H1 (cell line): ENCODE results near the gene FRMD4A. TPM values are rescaled to one million over a fixed set of nuclear protein-coding genes. Genes with fewer than 3 reads are reported as not detected.
"Not testable (repeated sequence)": the region's sequence is repeated elsewhere in the genome, so short reads cannot be mapped to it uniquely, and the experiment has no call there.

Source experiments
- CTCF ChIA-PET: fragments of 300-600 bp; sonication (Branson Sonifier 250); formaldehyde crosslinking; loops from one replicate; lab custom pipeline; 2021; ENCODE audit not compliant: partially characterized antibody; lab: Charles Lee
- POLR2A ChIA-PET: fragments of 300-600 bp; sonication (Branson Sonifier 250); formaldehyde crosslinking; loops from one replicate; lab custom pipeline; 2021; ENCODE audit warnings: inconsistent platforms; ENCODE audit not compliant: partially characterized antibody; lab: Charles Lee
- DNase-seq, 2 experiments: peaks; one replicate each; pipeline versions ENCODE4 v3.0.0 to v3.0.0-alpha.2; 2010 to 2022; ENCODE audit warnings: low spot score in 2 of 2, low read depth in 1 of 2, mixed read lengths in 1 of 2
- FAIRE-seq: peaks from 2 replicates; lab custom pipeline; 2011; peaks lifted over from hg19 to GRCh38; lab: Jason Lieb, UNC
- H2AFZ ChIP-seq: 2 replicates; pipeline ENCODE4 v1.8.1; 2012; ENCODE audit warnings: low read length, inconsistent platforms
- H2AK5ac ChIP-seq: 2 replicates; pipeline ENCODE4 v1.6.1; 2013; ENCODE audit warnings: low read depth, low read length
- H2BK120ac ChIP-seq: replicated peaks from 2 replicates; pipeline ENCODE3; 2013; ENCODE audit warnings: low read depth, low read length, inconsistent platforms
- H2BK12ac ChIP-seq: 2 replicates; pipeline ENCODE4 v1.6.1; 2013; ENCODE audit warnings: low read depth, low read length
- H2BK15ac ChIP-seq: 2 replicates; pipeline ENCODE4 v1.6.1; 2013; ENCODE audit warnings: low read length
- H2BK20ac ChIP-seq: 2 replicates; pipeline ENCODE4 v1.6.1; 2013; ENCODE audit warnings: low read length
- H2BK5ac ChIP-seq: 2 replicates; pipeline ENCODE4 v1.6.1; 2013; ENCODE audit warnings: low read depth, low read length
- H3K14ac ChIP-seq: 2 replicates; pipeline ENCODE4 v1.6.1; 2013; ENCODE audit warnings: inconsistent platforms; ENCODE audit not compliant: insufficient read length
- H3K18ac ChIP-seq: 2 replicates; pipeline ENCODE4 v1.6.1; 2013; ENCODE audit warnings: low read length; ENCODE audit errors: extremely low read depth
- H3K23ac ChIP-seq: 2 replicates; pipeline ENCODE4 v1.6.1; 2013; ENCODE audit warnings: inconsistent platforms; ENCODE audit not compliant: insufficient read length
- H3K23me2 ChIP-seq: 2 replicates; pipeline ENCODE4 v1.6.1; 2013; ENCODE audit warnings: low read depth, low read length
- H3K27ac ChIP-seq: 2 replicates; pipeline ENCODE4 v1.6.1; 2011; ENCODE audit warnings: low read depth, low read length, inconsistent platforms
- H3K27me3 ChIP-seq, 4 experiments: replicated peaks in 1 of 4; 1 replicate in 1 of 4; 2 replicates in 3 of 4; pipeline versions ENCODE4 v1.6.1 to v1.8.1; 2011 to 2013; ENCODE audit warnings: low read length in 3 of 4, mild to moderate bottlenecking in 3 of 4, inconsistent platforms in 2 of 4, mixed read lengths in 2 of 4, moderate library complexity in 1 of 4; ENCODE audit not compliant: control insufficient read depth in 3 of 4, insufficient read depth in 3 of 4; ENCODE audit errors: extremely low read depth in 1 of 4
- H3K36me3 ChIP-seq, 4 experiments: 2 replicates each; pipeline versions ENCODE4 v1.6.1 to v1.8.1; 2011 to 2013; ENCODE audit warnings: mild to moderate bottlenecking in 4 of 4, low read length in 3 of 4, moderate library complexity in 2 of 4, control low read depth in 1 of 4, inconsistent platforms in 1 of 4; ENCODE audit not compliant: insufficient read depth in 4 of 4, control insufficient read depth in 2 of 4
- H3K4ac ChIP-seq: replicated peaks from 2 replicates; pipeline ENCODE3; 2013; ENCODE audit warnings: low read length, low read depth, mixed read lengths, inconsistent platforms; ENCODE audit not compliant: insufficient read length
- H3K4me1 ChIP-seq, 4 experiments: replicated peaks in 1 of 4; 1 replicate in 1 of 4; 2 replicates in 3 of 4; pipeline versions ENCODE4 v1.6.1 to v1.8.1; 2011 to 2013; ENCODE audit warnings: low read length in 3 of 4, inconsistent platforms in 2 of 4, mixed read lengths in 1 of 4; ENCODE audit not compliant: insufficient read depth in 4 of 4, control insufficient read depth in 3 of 4
- H3K4me2 ChIP-seq, 2 experiments: 2 replicates each; pipeline versions ENCODE4 v1.6.1 to v1.8.1; 2011 to 2013; ENCODE audit warnings: low read depth in 2 of 2, low read length in 2 of 2, control low read depth in 1 of 2, inconsistent platforms in 1 of 2, mild to moderate bottlenecking in 1 of 2; ENCODE audit not compliant: insufficient read depth in 1 of 2
- H3K4me3 ChIP-seq, 4 experiments: fragments of 200-600, 300-600 bp in 1 of 4; sonication (generic), shearing (Covaris generic), sonication (Bioruptor Twin) in 1 of 4; 2 replicates each; pipeline versions ENCODE4 v1.5.1 to v1.8.1; 2011 to 2016; ENCODE audit warnings: low read length in 4 of 4, low read depth in 3 of 4, control low read depth in 2 of 4, inconsistent platforms in 2 of 4, mild to moderate bottlenecking in 2 of 4, mixed read lengths in 1 of 4, moderate library complexity in 1 of 4; ENCODE audit not compliant: insufficient read depth in 2 of 4; ENCODE audit errors: extremely low read depth in 1 of 4
- H3K56ac ChIP-seq: replicated peaks from 2 replicates; pipeline ENCODE3; 2013; ENCODE audit warnings: low read depth, mild to moderate bottlenecking, mixed read lengths, low read length, inconsistent platforms; ENCODE audit not compliant: insufficient read length
- H3K79me1 ChIP-seq: 2 replicates; pipeline ENCODE4 v1.6.1; 2013; ENCODE audit warnings: low read depth, low read length, control low read depth
- H3K79me2 ChIP-seq, 2 experiments: 2 replicates each; pipeline versions ENCODE4 v1.6.1 to v1.8.1; 2012 to 2013; ENCODE audit warnings: low read length in 2 of 2, mild to moderate bottlenecking in 2 of 2, inconsistent platforms in 1 of 2; ENCODE audit not compliant: insufficient read depth in 2 of 2, control insufficient read depth in 1 of 2
- H3K9ac ChIP-seq, 4 experiments: replicated peaks in 1 of 4; 1 replicate in 1 of 4; 2 replicates in 3 of 4; pipeline versions ENCODE4 v1.6.1 to v1.8.1; 2011 to 2013; ENCODE audit warnings: low read depth in 3 of 4, low read length in 3 of 4, control low read depth in 2 of 4, mild to moderate bottlenecking in 2 of 4, moderate library complexity in 2 of 4, inconsistent platforms in 1 of 4; ENCODE audit errors: extremely low read depth in 1 of 4
- H3K9me3 ChIP-seq, 2 experiments: 2 replicates each; pipeline versions ENCODE4 v1.6.1 to v1.8.1; 2012 to 2013; ENCODE audit warnings: mild to moderate bottlenecking in 2 of 2, moderate library complexity in 2 of 2, control low read depth in 1 of 2, inconsistent platforms in 1 of 2, low read depth in 1 of 2, low read length in 1 of 2, mixed read lengths in 1 of 2; ENCODE audit not compliant: insufficient read depth in 2 of 2
- H4K20me1 ChIP-seq, 2 experiments: replicated peaks in 1 of 2; 2 replicates each; pipeline versions ENCODE3 to v1.8.1; 2011 to 2013; ENCODE audit warnings: inconsistent platforms in 2 of 2, low read length in 2 of 2, mild to moderate bottlenecking in 1 of 2; ENCODE audit not compliant: insufficient read depth in 2 of 2, control insufficient read depth in 1 of 2
- H4K5ac ChIP-seq: 2 replicates; pipeline ENCODE4 v1.6.1; 2013; ENCODE audit warnings: low read length, low read depth, mixed read lengths, inconsistent platforms; ENCODE audit not compliant: insufficient read length
- H4K8ac ChIP-seq: 2 replicates; pipeline ENCODE4 v1.8.0; 2013; ENCODE audit warnings: mild to moderate bottlenecking, moderate library complexity, low read length, inconsistent platforms; ENCODE audit not compliant: insufficient read depth; ENCODE audit errors: extremely low read depth
- H4K91ac ChIP-seq: replicated peaks from 2 replicates; pipeline ENCODE3; 2013; ENCODE audit warnings: low read length, mixed read lengths, inconsistent platforms; ENCODE audit not compliant: insufficient read length
- WGBS, 2 experiments: shearing (Covaris generic) in 1 of 2; methylation state at CpG; one replicate each; pipeline versions ENCODE4 v1.1.6 to v1.1.7; 2013 to 2015; ENCODE audit warnings: low lambda C conversion rate in 2 of 2, mixed read lengths in 2 of 2, inconsistent platforms in 1 of 2, low coverage in 1 of 2, missing lambda C conversion rate in 1 of 2; ENCODE audit not compliant: insufficient replicate concordance in 2 of 2, insufficient coverage in 1 of 2, insufficient read length in 1 of 2; ENCODE audit errors: extremely low coverage in 1 of 2, missing lambda C conversion rate in 1 of 2; 5-methylcytosine and 5-hydroxymethylcytosine counted together
- polyA plus RNA-seq, 7 experiments: library from polyadenylated mRNA; depleted of rRNA in 3 of 7; stranded (reverse) in 5 of 7; unstranded in 2 of 7; fragments of >200 nt in 5 of 7; fragments of 200-250 nt in 2 of 7; gene quantifications; 1 replicate in 5 of 7; 2 replicates in 1 of 7; 4 replicates in 1 of 7; pipeline versions ENCODE4 v1.2.1 to v1.2.3, GENCODE V29; 2011 to 2013; ENCODE audit warnings: missing spikeins in 2 of 7, mixed read lengths in 2 of 7
- total RNA-seq: library from RNA; stranded (reverse); fragmentation: NEBNext Ultra II Directional; extraction: Animal tissue kit (Norgen Biotek cat#: 25700); gene quantifications from 2 replicates; pipeline ENCODE4 v1.2.1, GENCODE V29; 2021

FRMD4A gene
- total and polyA plus RNA-seq, 2 of the 8 experiments (the other 6 are each of a cell fraction or from before 2014, with no cell fraction given), result 38.6 to 39.6 TPM

- H3K9me3 ChIP-seq, POLR2A ChIA-PET, H4K8ac ChIP-seq, H2AFZ ChIP-seq, H3K23me2 ChIP-seq, H4K20me1 ChIP-seq, H2BK12ac ChIP-seq, H3K4me3 ChIP-seq, H4K5ac ChIP-seq, H3K36me3 ChIP-seq, H3K79me1 ChIP-seq, H2AK5ac ChIP-seq, H3K79me2 ChIP-seq, H3K4me2 ChIP-seq, H3K23ac ChIP-seq, H2BK15ac ChIP-seq, H3K18ac ChIP-seq, H2BK20ac ChIP-seq, H3K56ac ChIP-seq, H3K4ac ChIP-seq, FAIRE-seq, H3K27ac ChIP-seq, DNase-seq, H2BK5ac ChIP-seq, H3K14ac ChIP-seq, H3K9ac ChIP-seq, H4K91ac ChIP-seq, H2BK120ac ChIP-seq: not testable (repeated sequence)
- Histone ChIP-seq H3K27me3 (peaks cover 0 to 11% (median 5%) of the 10 kb centered on the region in 4 experiments; a peak in 5 of 7 replicates), H3K4me1 (peaks cover 0 to 13% (median 5%) of the 10 kb centered on the region in 4 experiments; a peak in 4 of 7 replicates)
- 100% methylated on average over 1 of the region's 1 CpG; no CpG with 5 or more reads in 1 of the 2 experiments for WGBS, 2 experiments
- CTCF ChIA-PET, result interaction anchor here (1.6 kb wide), 1 partner anchor 36 kb away, joined by 5 read pairs; no protein-coding TSS in a partner anchor
Observed at GRCh38 chr10:13896146-13896545, 434.6 kb downstream of the FRMD4A start.
